HG02970 (cell line): ENCODE measurements around the gene DUSP22.
"Not testable (repeated sequence)": the region's sequence is repeated elsewhere in the genome, so short reads cannot be mapped to it uniquely, and the experiment has no call there.

ENCODE experiments used
- ATAC-seq: cut with Tn5 transposase; IDR thresholded peaks from one replicate; pipeline ENCODE4 v1.9.1; 2021; ENCODE audit warnings: mild to moderate bottlenecking, moderate library complexity, moderate number of reproducible peaks; ENCODE audit not compliant: unreplicated experiment, low FRiP score

DUSP22 gene

GRCh38 chr6:291697-292505 lies at the start of gene DUSP22:
DUSP22 (plus strand) TSS chr6:292487; CDS start chr6:292540, 53 bp downstream.
- peak; percentile 45 for ATAC-seq

GRCh38 chr6:246352-246751 lies 45.9 kb upstream of the DUSP22 start:
- no peak for ATAC-seq

GRCh38 chr6:247351-247750 lies 44.9 kb upstream of the DUSP22 start:
- no peak for ATAC-seq

DNA sequence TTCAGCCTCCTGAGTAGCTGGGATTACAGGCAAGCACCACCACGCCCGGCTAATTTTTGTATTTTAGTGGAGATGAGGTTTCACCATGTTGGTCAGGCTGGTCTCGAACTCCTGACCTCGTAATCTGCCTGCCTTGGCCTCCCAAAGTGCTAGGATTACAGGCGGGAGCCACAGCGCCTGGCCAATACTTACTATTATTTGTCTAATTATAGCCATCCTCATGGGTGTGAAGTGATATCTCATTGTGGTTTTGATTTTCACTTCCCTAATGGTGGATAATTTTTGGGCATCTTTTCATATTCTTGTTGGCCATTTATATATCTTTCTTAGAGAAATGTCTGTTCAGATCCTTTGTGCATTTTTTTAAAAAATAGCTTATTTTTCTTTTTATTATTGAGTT lies 44.2 kb upstream of the DUSP22 start:
- not testable (repeated sequence) for ATAC-seq

DNA sequence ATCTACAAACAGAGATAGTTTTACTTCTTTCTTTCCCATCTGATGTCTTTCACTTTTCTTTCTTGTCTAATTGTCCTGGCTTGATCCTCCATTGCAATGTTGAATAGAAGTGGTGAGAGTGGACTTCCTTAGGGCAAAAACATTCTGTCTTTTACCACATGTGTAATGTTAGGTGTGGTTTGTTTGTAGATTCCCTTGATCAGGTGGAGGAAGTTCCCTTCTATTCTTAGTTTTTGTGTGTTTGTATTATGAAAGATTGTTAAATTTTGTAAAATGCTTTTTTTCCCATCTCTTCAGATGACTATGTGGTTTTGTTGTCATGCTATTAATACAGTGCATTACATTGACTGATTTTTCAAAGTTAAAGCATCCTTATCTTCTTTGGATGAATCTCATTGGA lies 41.6 kb upstream of the DUSP22 start:
- no peak for ATAC-seq

GRCh38 chr6:251920-252319 lies 40.4 kb upstream of the DUSP22 start:
- ATAC-seq, result no peak

- ATAC-seq, result no peak
Observed at GRCh38 chr6:252775-253535, 39.3 kb upstream of the DUSP22 start.

- no peak for ATAC-seq
Observed at GRCh38 chr6:254016-254415, 38.3 kb upstream of the DUSP22 start.

- no peak for ATAC-seq
Observed at GRCh38 chr6:255041-255750, 37.1 kb upstream of the DUSP22 start.

- ATAC-seq, result no peak
Observed at GRCh38 chr6:255751-256083, 36.6 kb upstream of the DUSP22 start.

DNA sequence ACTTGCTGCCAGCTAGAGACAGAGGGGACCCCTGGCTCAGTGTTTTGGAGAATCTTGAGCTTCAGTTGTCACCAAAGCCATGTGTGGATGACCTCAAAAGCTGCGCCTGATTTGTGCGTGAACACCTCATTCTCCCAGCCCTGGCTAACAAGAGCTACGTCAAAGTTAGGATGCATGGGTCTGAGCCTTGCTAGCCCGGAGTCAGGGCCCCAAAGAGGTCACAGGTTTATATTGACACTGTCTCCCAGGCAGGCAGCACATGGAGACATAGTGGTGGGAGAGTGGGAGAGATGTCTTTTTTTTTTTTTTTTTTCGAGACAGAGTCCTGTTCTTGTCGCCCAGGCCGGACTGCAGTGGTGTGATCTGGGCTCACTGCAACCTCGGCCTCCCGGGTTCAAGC lies 36.1 kb upstream of the DUSP22 start:
- no peak for ATAC-seq

DNA sequence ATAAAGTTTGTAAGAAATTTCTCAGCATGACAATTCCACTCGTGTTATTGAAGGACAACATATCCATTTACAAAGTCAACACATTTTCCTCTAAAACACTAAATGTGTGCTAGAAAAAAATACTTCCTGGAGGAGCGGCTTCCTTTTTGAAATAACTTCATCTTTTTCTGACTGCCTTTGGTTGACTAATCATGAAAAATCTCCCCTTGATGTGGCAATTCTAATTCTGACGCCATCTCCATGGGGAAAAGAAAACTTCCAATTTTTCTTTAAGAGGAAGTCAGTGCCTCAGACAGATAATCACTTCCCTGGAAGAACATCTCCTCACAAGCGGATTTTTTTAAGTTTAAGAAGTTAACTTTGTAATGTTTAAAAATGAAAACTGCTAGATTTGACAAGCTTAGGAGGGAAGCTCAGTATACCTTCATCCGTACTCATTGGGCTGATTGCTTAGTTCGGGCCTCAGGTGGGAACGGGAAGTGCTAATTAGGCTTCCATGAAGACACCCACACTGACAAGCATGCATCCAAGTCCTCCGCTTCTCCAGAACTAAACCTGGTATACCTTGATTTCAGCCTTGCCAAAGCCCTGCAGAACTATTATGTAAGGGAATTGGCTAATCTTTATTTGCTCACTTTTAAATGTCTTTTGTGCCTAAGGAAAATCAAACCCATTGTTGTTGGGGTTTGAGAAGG lies 35.1 kb upstream of the DUSP22 start:
- no peak for ATAC-seq

GRCh38 chr6:257774-258173 lies 34.5 kb upstream of the DUSP22 start:
- ATAC-seq, result no peak

DNA sequence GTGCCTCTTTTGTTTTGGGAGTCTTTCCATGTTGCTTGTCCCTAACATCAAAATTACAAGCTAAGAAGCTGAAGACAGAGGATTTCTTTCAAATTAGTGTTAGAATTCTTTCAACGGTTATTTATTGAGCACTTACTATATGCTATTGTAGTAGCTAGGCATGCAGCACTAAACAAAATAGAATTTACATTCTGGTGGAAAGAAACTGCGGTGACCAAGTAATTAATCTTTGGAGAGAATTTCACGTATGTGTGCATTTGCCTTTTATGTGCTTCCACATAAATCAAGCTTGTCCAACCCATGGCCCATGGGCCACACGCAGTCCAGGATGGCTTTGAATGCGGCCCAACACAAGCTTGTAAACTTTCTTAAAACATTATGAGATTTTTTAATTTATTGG lies 33.0 kb upstream of the DUSP22 start:
- ATAC-seq, result no peak

DNA sequence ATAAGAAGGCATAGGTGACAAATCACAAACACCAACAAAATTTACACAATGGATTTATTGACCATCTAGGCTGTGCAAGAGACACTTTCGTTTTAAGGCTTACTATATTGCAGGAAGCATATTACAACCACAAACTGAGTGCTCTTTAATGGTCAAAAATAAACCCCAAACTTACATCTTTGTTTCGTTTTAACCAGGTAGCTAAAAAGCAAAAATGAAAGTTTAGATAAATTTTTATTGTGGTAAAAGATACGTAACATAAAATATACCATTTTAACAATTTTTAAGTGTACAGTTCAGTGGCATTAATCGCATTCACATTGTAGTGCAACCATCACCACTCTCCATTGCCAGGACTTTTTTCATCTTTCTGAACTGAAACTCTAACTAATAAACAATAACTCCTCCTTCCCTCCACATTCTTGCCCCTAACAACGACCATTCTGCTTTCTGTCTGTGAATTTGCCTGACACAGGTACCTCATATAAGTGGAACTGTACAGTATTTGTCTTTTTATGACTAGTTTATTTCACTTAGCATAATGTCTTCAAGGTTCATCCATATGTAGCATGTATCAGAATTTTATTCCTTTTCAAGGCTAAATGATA lies 32.3 kb upstream of the DUSP22 start:
- ATAC-seq, result no peak

DNA sequence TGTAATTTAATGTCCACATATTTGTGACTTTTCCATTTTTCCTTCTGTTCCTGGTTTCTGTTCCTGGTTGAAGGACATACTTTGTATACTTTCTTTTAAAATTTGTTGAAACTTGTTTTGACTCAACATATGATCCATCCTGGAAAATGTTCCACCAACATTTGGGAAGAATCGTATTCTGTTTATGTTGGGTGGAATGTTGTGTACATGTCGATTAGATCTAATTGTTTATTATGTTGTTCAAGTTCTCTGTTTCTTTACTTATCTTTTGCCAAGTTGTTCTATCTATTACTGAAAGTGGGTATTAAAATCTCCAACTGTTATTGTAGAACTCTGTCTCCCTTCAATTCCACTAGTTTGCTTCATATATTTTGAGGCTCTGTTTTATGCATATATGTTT lies 27.7 kb upstream of the DUSP22 start:
- ATAC-seq, result no peak

GRCh38 chr6:268394-268935 lies 23.8 kb upstream of the DUSP22 start:
- no peak for ATAC-seq

DNA sequence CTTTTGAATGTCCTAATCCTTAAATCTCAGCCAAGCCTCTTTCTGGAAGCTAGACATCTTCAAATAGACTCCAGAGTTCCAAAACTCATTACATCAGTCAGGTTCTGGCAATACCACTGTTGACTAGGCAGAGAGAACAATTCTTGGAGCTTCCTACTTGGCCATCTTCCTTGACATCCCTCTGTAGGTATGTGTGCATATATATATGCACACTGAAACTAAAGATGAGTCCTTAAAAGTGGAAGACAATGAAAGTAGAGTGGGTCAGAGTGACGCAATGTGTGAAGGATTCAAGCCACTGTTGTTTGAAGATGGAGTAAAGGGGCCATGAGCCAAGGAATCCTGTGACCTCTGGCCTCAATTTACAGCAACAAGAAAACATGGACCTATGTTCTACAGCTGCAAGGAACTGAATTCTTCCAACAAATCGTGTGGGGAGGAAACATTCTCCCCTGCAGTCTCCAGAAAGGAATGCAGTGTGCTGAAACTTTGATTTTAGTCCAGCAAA lies 18.7 kb upstream of the DUSP22 start:
- no peak for ATAC-seq

DNA sequence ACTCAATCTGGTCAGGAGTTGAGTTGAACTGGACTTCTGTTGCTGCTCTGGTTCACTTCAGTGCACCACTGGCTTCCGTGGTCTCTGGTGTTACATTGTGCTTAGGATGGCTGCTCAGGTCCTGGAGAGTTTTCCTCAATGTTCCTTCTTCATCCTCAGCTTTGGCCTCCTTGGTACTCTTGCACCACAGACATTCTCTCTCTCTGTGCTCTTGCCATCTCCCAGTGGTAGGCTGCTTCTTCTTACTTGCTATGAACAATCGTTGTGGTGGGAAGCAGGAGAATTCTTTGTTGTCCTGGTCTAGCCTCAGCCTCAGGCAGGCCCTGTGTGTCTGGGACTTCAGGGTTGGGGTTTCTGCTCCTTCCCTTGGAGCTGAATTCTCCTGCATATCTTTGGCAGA lies 14.5 kb upstream of the DUSP22 start:
- no peak for ATAC-seq

GRCh38 chr6:278494-278893 lies 13.8 kb upstream of the DUSP22 start:
- ATAC-seq, result no peak
